Peyer's patch (tissue), 4 donors: ENCODE results near the gene VGLL2.

Source experiments
- CTCF ChIP-seq, 6 experiments: fragments of 450-650 bp in 4 of 6; fragments of 200-600 bp in 2 of 6; sonication (generic) in 1 of 6; IDR thresholded peaks; one replicate each; pipeline ENCODE4 v1.5.1; 2017 to 2019; ENCODE audit warnings: antibody characterized with exemption in 6 of 6, mild to moderate bottlenecking in 3 of 6, moderate library complexity in 1 of 6
- POLR2A ChIP-seq, 2 donors: fragments of 450-650 bp; IDR thresholded peaks; one replicate each; pipeline ENCODE4 v1.5.1; 2017; ENCODE audit warnings: antibody characterized with exemption in 2 of 2, mild to moderate bottlenecking in 2 of 2, moderate library complexity in 2 of 2

- TF ChIP-seq CTCF (IDR thresholded peaks at IDR 0.05) (no peak), POLR2A (IDR thresholded peaks at IDR 0.05) (no peak)
Measured at GRCh38 chr6:117227245-117227962, 38.0 kb upstream of the VGLL2 start.
